Measurements from ENCODE around the gene PDCD11. TPM values are rescaled to one million over a fixed set of nuclear protein-coding genes. Genes with fewer than 3 reads are reported as not detected.
"Not testable (repeated sequence)": the region's sequence is repeated elsewhere in the genome, so short reads cannot be mapped to it uniquely, and the experiment has no call there.

Gene PDCD11
- total RNA-seq, 1 donor from 2014 or later: 24.5 TPM

- no peak overlapping the region for H3K4me3 ChIP-seq (ENCODE audit: low read length in 3 of 3)
- no peaks in the 10 kb centered on the region for H3K9me3 ChIP-seq (ENCODE audit: control insufficient read depth in 3 of 3, low read length in 3 of 3)
- H3K36me3 ChIP-seq (ENCODE audit: control insufficient read depth in 3 of 3, insufficient read depth in 3 of 3, low read length in 3 of 3): peaks cover 69 to 89% (median 85%) of the 10 kb centered on the region in 3 donors
- no peak overlapping the region for H3K27ac ChIP-seq (ENCODE audit: low read depth, low read length)
- H3K9ac ChIP-seq (ENCODE audit: low read depth in 1 of 3, low read length in 3 of 3): no peak overlapping the region
- no peaks in the 10 kb centered on the region for H3K4me1 ChIP-seq (ENCODE audit: control insufficient read depth in 3 of 3, insufficient read depth in 3 of 3, low read length in 3 of 3)
- H3K27me3 ChIP-seq (ENCODE audit: control insufficient read depth in 3 of 3, insufficient read depth in 3 of 3, low read length in 3 of 3): no peaks in the 10 kb centered on the region
These were observed 19.2 kb downstream of the PDCD11 start for GRCh38 chr10:103415581-103415980.

GRCh38 chr10:103416436-103417147, 20.2 kb downstream of the PDCD11 start:
- no peaks in the 10 kb centered on the region for H3K4me1 ChIP-seq (ENCODE audit: control insufficient read depth in 3 of 3, insufficient read depth in 3 of 3, low read length in 3 of 3)
- no peak overlapping the region for H3K27ac ChIP-seq (ENCODE audit: low read depth, low read length)
- no peaks in the 10 kb centered on the region for H3K9me3 ChIP-seq (ENCODE audit: control insufficient read depth in 3 of 3, low read length in 3 of 3)
- H3K4me3 ChIP-seq (ENCODE audit: low read length in 3 of 3): no peak overlapping the region
- no peak overlapping the region for H3K9ac ChIP-seq (ENCODE audit: low read depth in 1 of 3, low read length in 3 of 3)
- no peaks in the 10 kb centered on the region for H3K27me3 ChIP-seq (ENCODE audit: control insufficient read depth in 3 of 3, insufficient read depth in 3 of 3, low read length in 3 of 3)
- peaks cover 73 to 88% (median 85%) of the 10 kb centered on the region in 3 donors for H3K36me3 ChIP-seq (ENCODE audit: control insufficient read depth in 3 of 3, insufficient read depth in 3 of 3, low read length in 3 of 3)

GRCh38 chr10:103417148-103417469, 20.7 kb downstream of the PDCD11 start:
- H3K27me3 ChIP-seq (ENCODE audit: control insufficient read depth in 3 of 3, insufficient read depth in 3 of 3, low read length in 3 of 3); H3K4me1 ChIP-seq (ENCODE audit: control insufficient read depth in 3 of 3, insufficient read depth in 3 of 3, low read length in 3 of 3); H3K4me3 ChIP-seq (ENCODE audit: low read length in 3 of 3); H3K27ac ChIP-seq (ENCODE audit: low read depth, low read length); H3K9ac ChIP-seq (ENCODE audit: low read depth in 1 of 3, low read length in 3 of 3); H3K9me3 ChIP-seq (ENCODE audit: control insufficient read depth in 3 of 3, low read length in 3 of 3): not testable (repeated sequence)
- peaks cover 75 to 85% (median 84%) of the 10 kb centered on the region in 3 donors for H3K36me3 ChIP-seq (ENCODE audit: control insufficient read depth in 3 of 3, insufficient read depth in 3 of 3, low read length in 3 of 3)

- Histone ChIP-seq H3K4me3 (ENCODE audit: low read length in 3 of 3) (no peak overlapping the region), H3K27ac (ENCODE audit: low read depth, low read length) (no peak overlapping the region), H3K9me3 (ENCODE audit: control insufficient read depth in 3 of 3, low read length in 3 of 3) (no peaks in the 10 kb centered on the region), H3K27me3 (ENCODE audit: control insufficient read depth in 3 of 3, insufficient read depth in 3 of 3, low read length in 3 of 3) (no peaks in the 10 kb centered on the region), H3K4me1 (ENCODE audit: control insufficient read depth in 3 of 3, insufficient read depth in 3 of 3, low read length in 3 of 3) (no peaks in the 10 kb centered on the region), H3K36me3 (ENCODE audit: control insufficient read depth in 3 of 3, insufficient read depth in 3 of 3, low read length in 3 of 3) (peaks cover 78 to 89% (median 84%) of the 10 kb centered on the region in 3 donors), H3K9ac (ENCODE audit: low read depth in 1 of 3, low read length in 3 of 3) (no peak overlapping the region)
These were observed 21.2 kb downstream of the PDCD11 start for GRCh38 chr10:103417601-103418000.

- no peaks in the 10 kb centered on the region for H3K27me3 ChIP-seq (ENCODE audit: control insufficient read depth in 3 of 3, insufficient read depth in 3 of 3, low read length in 3 of 3)
- H3K36me3 ChIP-seq (ENCODE audit: control insufficient read depth in 3 of 3, insufficient read depth in 3 of 3, low read length in 3 of 3): peaks cover 76 to 86% (median 84%) of the 10 kb centered on the region in 3 donors
- no peak overlapping the region for H3K9ac ChIP-seq (ENCODE audit: low read depth in 1 of 3, low read length in 3 of 3)
These were observed 22.7 kb downstream of the PDCD11 start for GRCh38 chr10:103419101-103419500.

GRCh38 chr10:103423748-103424147, 27.3 kb downstream of the PDCD11 start:
- no peak overlapping the region for H3K9ac ChIP-seq (ENCODE audit: low read depth in 1 of 3, low read length in 3 of 3)

More at GRCh38 chr10:103419101-103419500, 22.7 kb downstream of the PDCD11 start:
- Histone ChIP-seq H3K9me3 (ENCODE audit: control insufficient read depth in 3 of 3, low read length in 3 of 3) (no peaks in the 10 kb centered on the region), H3K4me1 (ENCODE audit: control insufficient read depth in 3 of 3, insufficient read depth in 3 of 3, low read length in 3 of 3) (no peaks in the 10 kb centered on the region), H3K27ac (ENCODE audit: low read depth, low read length) (no peak overlapping the region), H3K4me3 (ENCODE audit: low read length in 3 of 3) (no peak overlapping the region)

GRCh38 chr10:103427866-103428265, 31.4 kb downstream of the PDCD11 start:
- no peak overlapping the region for H3K4me3 ChIP-seq (ENCODE audit: low read length in 3 of 3)
- no peaks in the 10 kb centered on the region for H3K4me1 ChIP-seq (ENCODE audit: control insufficient read depth in 3 of 3, insufficient read depth in 3 of 3, low read length in 3 of 3)
- no peak overlapping the region for H3K27ac ChIP-seq (ENCODE audit: low read depth, low read length)
- H3K9me3 ChIP-seq (ENCODE audit: control insufficient read depth in 3 of 3, low read length in 3 of 3): no peaks in the 10 kb centered on the region
- no peak overlapping the region for H3K9ac ChIP-seq (ENCODE audit: low read depth in 1 of 3, low read length in 3 of 3)
- peaks cover 36 to 46% (median 43%) of the 10 kb centered on the region in 3 donors for H3K36me3 ChIP-seq (ENCODE audit: control insufficient read depth in 3 of 3, insufficient read depth in 3 of 3, low read length in 3 of 3)
- no peaks in the 10 kb centered on the region for H3K27me3 ChIP-seq (ENCODE audit: control insufficient read depth in 3 of 3, insufficient read depth in 3 of 3, low read length in 3 of 3)

More at GRCh38 chr10:103423748-103424147, 27.3 kb downstream of the PDCD11 start:
- Histone ChIP-seq H3K27ac (ENCODE audit: low read depth, low read length) (no peak overlapping the region), H3K36me3 (ENCODE audit: control insufficient read depth in 3 of 3, insufficient read depth in 3 of 3, low read length in 3 of 3) (peaks cover 56 to 58% (median 57%) of the 10 kb centered on the region in 3 donors), H3K4me3 (ENCODE audit: low read length in 3 of 3) (no peak overlapping the region), H3K9me3 (ENCODE audit: control insufficient read depth in 3 of 3, low read length in 3 of 3) (no peaks in the 10 kb centered on the region), H3K4me1 (ENCODE audit: control insufficient read depth in 3 of 3, insufficient read depth in 3 of 3, low read length in 3 of 3) (no peaks in the 10 kb centered on the region), H3K27me3 (ENCODE audit: control insufficient read depth in 3 of 3, insufficient read depth in 3 of 3, low read length in 3 of 3) (no peaks in the 10 kb centered on the region)

GRCh38 chr10:103428989-103429643, 32.7 kb downstream of the PDCD11 start:
- no peaks in the 10 kb centered on the region for H3K9me3 ChIP-seq (ENCODE audit: control insufficient read depth in 3 of 3, low read length in 3 of 3)
- H3K27ac ChIP-seq (ENCODE audit: low read depth, low read length): no peak overlapping the region
- no peak overlapping the region for H3K4me3 ChIP-seq (ENCODE audit: low read length in 3 of 3)
- H3K4me1 ChIP-seq (ENCODE audit: control insufficient read depth in 3 of 3, insufficient read depth in 3 of 3, low read length in 3 of 3): no peaks in the 10 kb centered on the region
- no peaks in the 10 kb centered on the region for H3K27me3 ChIP-seq (ENCODE audit: control insufficient read depth in 3 of 3, insufficient read depth in 3 of 3, low read length in 3 of 3)
- peaks cover 26 to 37% (median 36%) of the 10 kb centered on the region in 3 donors for H3K36me3 ChIP-seq (ENCODE audit: control insufficient read depth in 3 of 3, insufficient read depth in 3 of 3, low read length in 3 of 3)
- H3K9ac ChIP-seq (ENCODE audit: low read depth in 1 of 3, low read length in 3 of 3): no peak overlapping the region

- no peaks in the 10 kb centered on the region for H3K27me3 ChIP-seq (ENCODE audit: control insufficient read depth in 3 of 3, insufficient read depth in 3 of 3, low read length in 3 of 3)
- H3K27ac ChIP-seq (ENCODE audit: low read depth, low read length): no peak overlapping the region
- H3K4me3 ChIP-seq (ENCODE audit: low read length in 3 of 3): no peak overlapping the region
- H3K9ac ChIP-seq (ENCODE audit: low read depth in 1 of 3, low read length in 3 of 3): no peak overlapping the region
- H3K4me1 ChIP-seq (ENCODE audit: control insufficient read depth in 3 of 3, insufficient read depth in 3 of 3, low read length in 3 of 3): peaks cover 0 to 3% (median under 1%) of the 10 kb centered on the region in 3 donors
- peaks cover 28 to 37% (median 36%) of the 10 kb centered on the region in 3 donors for H3K36me3 ChIP-seq (ENCODE audit: control insufficient read depth in 3 of 3, insufficient read depth in 3 of 3, low read length in 3 of 3)
- no peaks in the 10 kb centered on the region for H3K9me3 ChIP-seq (ENCODE audit: control insufficient read depth in 3 of 3, low read length in 3 of 3)
These were observed 33.2 kb downstream of the PDCD11 start for GRCh38 chr10:103429647-103430046.

- Histone ChIP-seq H3K9ac (ENCODE audit: low read depth in 1 of 3, low read length in 3 of 3) (no peak overlapping the region), H3K4me1 (ENCODE audit: control insufficient read depth in 3 of 3, insufficient read depth in 3 of 3, low read length in 3 of 3) (peaks cover 0 to 3% (median 2%) of the 10 kb centered on the region in 3 donors), H3K36me3 (ENCODE audit: control insufficient read depth in 3 of 3, insufficient read depth in 3 of 3, low read length in 3 of 3) (peaks cover 23 to 39% (median 37%) of the 10 kb centered on the region in 3 donors)
These were observed 35.5 kb downstream of the PDCD11 start for GRCh38 chr10:103431902-103432301.

More at GRCh38 chr10:103431902-103432301, 35.5 kb downstream of the PDCD11 start:
- Histone ChIP-seq H3K27me3 (ENCODE audit: control insufficient read depth in 3 of 3, insufficient read depth in 3 of 3, low read length in 3 of 3) (no peaks in the 10 kb centered on the region), H3K27ac (ENCODE audit: low read depth, low read length) (no peak overlapping the region), H3K9me3 (ENCODE audit: control insufficient read depth in 3 of 3, low read length in 3 of 3) (no peaks in the 10 kb centered on the region), H3K4me3 (ENCODE audit: low read length in 3 of 3) (no peak overlapping the region)

All from skeletal muscle tissue (tissue), 4 donors.